Spleen (tissue), 7 donors: ENCODE results near the gene TRIM32.

Experiments
- POLR2AphosphoS5 ChIP-seq, 3 donors: sonication (generic); formaldehyde crosslinking; IDR thresholded peaks; one replicate each; pipeline ENCODE4 v1.5.1; 2017; ENCODE audit warnings: antibody characterized with exemption in 3 of 3
- TF ChIP-seq, protein P1 (sequence below), 11 experiments: fragments of 200-600 bp in 7 of 11; fragments of 450-650 bp in 4 of 11; sonication (generic) in 4 of 11; IDR thresholded peaks in 8 of 11; conservative IDR thresholded peaks in 3 of 11; 1 replicate in 7 of 11; 2 replicates in 4 of 11; pipeline versions ENCODE4 v1.4.0 to v1.8.0; 2016 to 2021; ENCODE audit warnings: antibody characterized with exemption in 11 of 11, inconsistent platforms in 4 of 11, mild to moderate bottlenecking in 1 of 11
- donor health status: DM: no; HTN: no; CAD: no; lungs with moderate emphysema.
- donor health status: DM: no; HTN: no; CAD: no.
- donor health status: DM: no; HTN: no; CAD: no.

DNA sequence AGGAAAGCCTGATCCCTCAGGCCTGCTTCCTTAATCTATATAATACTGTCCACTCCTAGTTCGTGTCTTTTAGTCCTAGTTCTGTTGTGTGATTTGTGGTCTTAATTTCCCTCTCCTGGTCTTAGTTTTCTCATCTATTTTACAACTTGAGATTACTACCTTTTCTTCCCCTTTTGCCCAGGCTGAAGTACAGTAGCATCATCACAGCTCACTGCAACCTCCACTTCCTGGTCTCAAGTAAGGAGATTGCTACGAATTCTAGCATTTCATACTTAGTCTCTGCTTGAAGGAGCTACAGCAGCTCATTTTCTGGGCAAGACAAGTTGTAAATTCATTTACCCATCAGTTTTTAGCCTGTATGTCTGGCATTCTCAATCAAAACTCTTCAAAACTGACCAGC lies 5.5 kb downstream of the TRIM32 start:
- TF ChIP-seq, protein P1, sequence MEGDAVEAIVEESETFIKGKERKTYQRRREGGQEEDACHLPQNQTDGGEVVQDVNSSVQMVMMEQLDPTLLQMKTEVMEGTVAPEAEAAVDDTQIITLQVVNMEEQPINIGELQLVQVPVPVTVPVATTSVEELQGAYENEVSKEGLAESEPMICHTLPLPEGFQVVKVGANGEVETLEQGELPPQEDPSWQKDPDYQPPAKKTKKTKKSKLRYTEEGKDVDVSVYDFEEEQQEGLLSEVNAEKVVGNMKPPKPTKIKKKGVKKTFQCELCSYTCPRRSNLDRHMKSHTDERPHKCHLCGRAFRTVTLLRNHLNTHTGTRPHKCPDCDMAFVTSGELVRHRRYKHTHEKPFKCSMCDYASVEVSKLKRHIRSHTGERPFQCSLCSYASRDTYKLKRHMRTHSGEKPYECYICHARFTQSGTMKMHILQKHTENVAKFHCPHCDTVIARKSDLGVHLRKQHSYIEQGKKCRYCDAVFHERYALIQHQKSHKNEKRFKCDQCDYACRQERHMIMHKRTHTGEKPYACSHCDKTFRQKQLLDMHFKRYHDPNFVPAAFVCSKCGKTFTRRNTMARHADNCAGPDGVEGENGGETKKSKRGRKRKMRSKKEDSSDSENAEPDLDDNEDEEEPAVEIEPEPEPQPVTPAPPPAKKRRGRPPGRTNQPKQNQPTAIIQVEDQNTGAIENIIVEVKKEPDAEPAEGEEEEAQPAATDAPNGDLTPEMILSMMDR (IDR thresholded peaks at IDR 0.05 in 8 of 11, conservative IDR thresholded peaks at IDR 0.05 in 3 of 11) = no peak
- no peak for TF ChIP-seq POLR2AphosphoS5 (IDR thresholded peaks at IDR 0.05)
